Mucosa of descending colon (tissue), 3 donors: Measurements from ENCODE around the gene ADAM11. TPM values are rescaled to one million over a fixed set of nuclear protein-coding genes. Genes with fewer than 3 reads are reported as not detected.
A peak's percentile ranks its signal among the peaks of the same experiment; 100 is the strongest.

ENCODE experiments used
- ATAC-seq: fragments of 200-7000 bp; cut with Tn5 transposase; one replicate; pipeline ENCODE4 v1.9.1; 2020; ENCODE audit warnings: mild to moderate bottlenecking, moderate library complexity
- DNase-seq, 3 donors: peaks; one replicate each; pipeline ENCODE4 v3.0.0-alpha.2; 2020
- H3K36me3 ChIP-seq: fragments of 200-600 bp; one replicate; pipeline ENCODE4 v1.8.0; 2021; ENCODE audit warnings: low read depth, mild to moderate bottlenecking
- H3K4me1 ChIP-seq: fragments of 200-600 bp; one replicate; pipeline ENCODE4 v1.8.0; 2021; ENCODE audit warnings: low read depth, mild to moderate bottlenecking
- H3K4me3 ChIP-seq: fragments of 200-600 bp; one replicate; pipeline ENCODE4 v1.8.0; 2021; ENCODE audit warnings: mild to moderate bottlenecking
- H3K9me3 ChIP-seq: fragments of 200-600 bp; one replicate; pipeline ENCODE4 v1.8.0; 2021; ENCODE audit warnings: mild to moderate bottlenecking
- intact Hi-C, 2 donors: fragments of 100-400 bp; cut with DNase I in 1 of 2; cut with micrococcal nuclease in 1 of 2; formaldehyde crosslinking; loops; one replicate each; pipeline versions ENCODE4 v1.11.0 to v1.11.1; 2022; cut with DNase I, micrococcal nuclease
- total RNA-seq, 3 donors: library from RNA; stranded (reverse); fragmentation: NEBNext Ultra II Directional in 2 of 3; extraction: Animal tissue kit (Norgen Biotek cat#: 25700) in 2 of 3; gene quantifications; one replicate each; pipeline versions ENCODE4 v1.2.1 to v1.2.4, GENCODE V29; 2021 to 2023
- TF ChIP-seq, protein P1 (sequence below): fragments of 200-600 bp; IDR thresholded peaks from one replicate; pipeline ENCODE4 v1.8.0; 2022; ENCODE audit warnings: antibody characterized with exemption, mild to moderate bottlenecking
- donor health status: DM: no; HTN: no; CAD: no; lungs with moderate emphysema.
- donor health status: DM: no; HTN: no; CAD: no.
- donor health status: DM: no; HTN: yes; CAD: no.

ADAM11 gene
- total RNA-seq, 3 donors from 2014 or later = 0.17 to 4.7 TPM; not detected in 1

DNA sequence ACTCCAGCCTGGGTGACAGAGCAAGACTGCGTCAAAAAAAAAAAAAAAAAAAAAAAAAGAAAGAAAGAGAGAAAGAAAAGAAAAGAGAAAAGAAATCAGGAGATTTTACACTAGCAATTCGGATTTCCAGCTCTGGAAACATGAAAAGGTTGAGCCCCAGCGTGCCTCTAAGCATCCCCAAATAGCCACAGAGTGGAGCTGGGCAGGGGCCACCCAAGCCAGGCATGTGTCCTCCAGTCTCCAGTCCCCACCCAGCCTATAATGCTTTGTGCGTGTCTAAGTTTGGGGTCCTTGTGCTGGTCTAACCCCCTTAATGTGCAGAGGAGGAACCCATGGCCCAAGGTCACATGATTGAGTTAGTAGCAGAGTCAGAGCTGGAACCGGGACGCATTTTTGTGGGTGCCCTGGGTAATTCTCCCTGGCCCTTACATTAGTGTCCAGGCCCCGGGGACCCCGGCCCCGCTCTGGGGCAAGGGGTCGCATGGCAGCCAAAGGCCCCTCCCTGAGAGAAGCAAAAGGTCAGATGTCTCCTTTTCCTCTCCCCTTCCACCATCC lies 19.9 kb downstream of the ADAM11 start:
- intact Hi-C loops = loop anchor here (5.0 to 10.0 kb wide), 4 partner anchors 49 to 256 kb away; no protein-coding TSS in a partner anchor
- no peaks in the 10 kb centered on the region for H3K36me3 ChIP-seq
- no peak for DNase-seq
- no peak overlapping the region for H3K4me3 ChIP-seq
- no peaks in the 10 kb centered on the region for H3K9me3 ChIP-seq
- peaks cover 22% of the 10 kb centered on the region for H3K4me1 ChIP-seq
- TF ChIP-seq, protein P1, sequence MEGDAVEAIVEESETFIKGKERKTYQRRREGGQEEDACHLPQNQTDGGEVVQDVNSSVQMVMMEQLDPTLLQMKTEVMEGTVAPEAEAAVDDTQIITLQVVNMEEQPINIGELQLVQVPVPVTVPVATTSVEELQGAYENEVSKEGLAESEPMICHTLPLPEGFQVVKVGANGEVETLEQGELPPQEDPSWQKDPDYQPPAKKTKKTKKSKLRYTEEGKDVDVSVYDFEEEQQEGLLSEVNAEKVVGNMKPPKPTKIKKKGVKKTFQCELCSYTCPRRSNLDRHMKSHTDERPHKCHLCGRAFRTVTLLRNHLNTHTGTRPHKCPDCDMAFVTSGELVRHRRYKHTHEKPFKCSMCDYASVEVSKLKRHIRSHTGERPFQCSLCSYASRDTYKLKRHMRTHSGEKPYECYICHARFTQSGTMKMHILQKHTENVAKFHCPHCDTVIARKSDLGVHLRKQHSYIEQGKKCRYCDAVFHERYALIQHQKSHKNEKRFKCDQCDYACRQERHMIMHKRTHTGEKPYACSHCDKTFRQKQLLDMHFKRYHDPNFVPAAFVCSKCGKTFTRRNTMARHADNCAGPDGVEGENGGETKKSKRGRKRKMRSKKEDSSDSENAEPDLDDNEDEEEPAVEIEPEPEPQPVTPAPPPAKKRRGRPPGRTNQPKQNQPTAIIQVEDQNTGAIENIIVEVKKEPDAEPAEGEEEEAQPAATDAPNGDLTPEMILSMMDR = no peak
- ATAC-seq = no peak

DNA sequence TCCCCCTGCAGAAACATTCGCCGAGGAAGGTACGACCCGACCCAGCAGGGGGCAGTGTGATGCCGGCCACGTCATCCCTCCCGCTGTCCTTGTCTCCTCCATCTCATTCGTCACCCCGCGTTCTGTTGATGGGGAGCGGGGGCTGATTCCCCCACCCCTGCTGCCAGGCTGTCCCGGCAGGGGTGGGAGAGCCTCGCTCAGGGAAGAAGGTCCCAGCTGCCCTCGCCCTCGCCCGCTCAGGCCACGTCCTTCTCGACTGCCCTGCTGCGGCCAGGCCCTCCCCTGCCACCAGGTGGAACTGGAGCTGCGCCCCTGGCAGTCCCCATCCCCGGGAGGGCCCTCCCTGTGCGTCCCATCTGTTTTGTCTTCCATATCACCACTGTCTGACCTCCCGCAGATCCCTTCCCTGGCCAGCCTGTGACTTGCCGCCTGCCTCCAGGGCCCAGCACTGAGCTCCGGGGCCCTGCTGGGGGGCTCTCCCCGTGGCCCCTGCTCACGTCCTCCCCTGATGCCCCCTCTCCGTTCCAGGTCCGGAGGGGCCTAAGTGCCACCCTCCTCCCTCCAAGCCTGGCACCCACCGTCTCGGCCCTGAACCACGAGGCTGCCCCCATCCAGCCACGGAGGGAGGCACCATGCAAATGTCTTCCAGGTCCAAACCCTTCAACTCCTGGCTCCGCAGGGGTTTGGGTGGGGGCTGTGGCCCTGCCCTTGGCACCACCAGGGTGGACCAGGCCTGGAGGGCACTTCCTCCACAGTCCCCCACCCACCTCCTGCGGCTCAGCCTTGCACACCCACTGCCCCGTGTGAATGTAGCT lies 20.6 kb downstream of the ADAM11 start:
- TF ChIP-seq, protein P1 = peak; percentile 62
- H3K9me3 ChIP-seq = no peaks in the 10 kb centered on the region
- no peak overlapping the region for H3K4me3 ChIP-seq
- ATAC-seq = peak; percentile 44
- peaks cover 22% of the 10 kb centered on the region for H3K4me1 ChIP-seq
- intact Hi-C loops = loop anchor here (5.0 to 10.0 kb wide), 4 partner anchors 48 to 255 kb away; no protein-coding TSS in a partner anchor
- DNase-seq = peak; percentile 75 to 85 (median 85)
- no peaks in the 10 kb centered on the region for H3K36me3 ChIP-seq

DNA sequence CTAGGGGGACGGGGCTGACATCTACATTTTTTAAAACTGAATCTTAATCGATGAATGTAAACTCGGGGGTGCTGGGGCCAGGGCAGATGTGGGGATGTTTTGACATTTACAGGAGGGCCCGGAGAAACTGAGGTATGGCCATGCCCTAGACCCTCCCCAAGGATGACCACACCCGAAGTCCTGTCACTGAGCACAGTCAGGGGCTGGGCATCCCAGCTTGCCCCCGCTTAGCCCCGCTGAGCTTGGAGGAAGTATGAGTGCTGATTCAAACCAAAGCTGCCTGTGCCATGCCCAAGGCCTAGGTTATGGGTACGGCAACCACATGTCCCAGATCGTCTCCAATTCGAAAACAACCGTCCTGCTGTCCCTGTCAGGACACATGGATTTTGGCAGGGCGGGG lies 21.4 kb downstream of the ADAM11 start:
- ATAC-seq (no peak), DNase-seq (peak in 1 of 3 donors; percentile 34)
- intact Hi-C loops = no loop called here
- H3K9me3 ChIP-seq = no peaks in the 10 kb centered on the region
- TF ChIP-seq, protein P1 = no peak
- H3K36me3 ChIP-seq = no peaks in the 10 kb centered on the region
- no peak overlapping the region for H3K4me3 ChIP-seq
- peaks cover 15% of the 10 kb centered on the region for H3K4me1 ChIP-seq

DNA sequence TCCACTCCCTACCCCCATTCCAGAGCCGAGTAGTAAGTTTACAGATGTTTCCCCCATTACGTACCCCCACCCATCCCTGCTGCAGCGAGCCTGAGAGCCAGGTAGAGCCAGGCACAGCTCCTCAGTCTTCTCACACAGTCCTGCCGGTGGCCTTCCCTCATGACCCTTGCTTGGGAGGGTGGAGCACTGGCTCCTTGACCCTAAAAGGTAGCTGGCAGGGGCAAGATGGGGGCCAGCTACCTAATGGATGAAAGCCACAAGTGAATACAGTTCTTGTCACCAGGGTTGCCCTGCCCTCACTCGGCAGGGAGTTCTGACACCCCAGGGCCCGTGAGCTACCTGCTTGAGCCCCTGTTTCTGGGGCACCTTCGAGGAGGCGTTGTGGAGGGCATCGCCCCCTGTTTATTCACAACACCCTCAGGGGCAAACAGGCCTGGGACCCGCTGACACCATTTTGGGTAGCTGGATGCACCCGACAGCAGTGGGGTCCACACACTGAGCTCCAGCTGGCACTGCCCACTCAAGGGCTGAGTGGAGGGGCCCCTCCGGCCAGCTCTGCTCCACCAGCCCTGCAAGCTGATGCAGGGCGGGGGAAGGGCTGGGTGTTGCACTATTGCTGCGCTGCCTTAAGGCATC lies 22.2 kb downstream of the ADAM11 start:
- TF ChIP-seq, protein P1 = no peak

DNA sequence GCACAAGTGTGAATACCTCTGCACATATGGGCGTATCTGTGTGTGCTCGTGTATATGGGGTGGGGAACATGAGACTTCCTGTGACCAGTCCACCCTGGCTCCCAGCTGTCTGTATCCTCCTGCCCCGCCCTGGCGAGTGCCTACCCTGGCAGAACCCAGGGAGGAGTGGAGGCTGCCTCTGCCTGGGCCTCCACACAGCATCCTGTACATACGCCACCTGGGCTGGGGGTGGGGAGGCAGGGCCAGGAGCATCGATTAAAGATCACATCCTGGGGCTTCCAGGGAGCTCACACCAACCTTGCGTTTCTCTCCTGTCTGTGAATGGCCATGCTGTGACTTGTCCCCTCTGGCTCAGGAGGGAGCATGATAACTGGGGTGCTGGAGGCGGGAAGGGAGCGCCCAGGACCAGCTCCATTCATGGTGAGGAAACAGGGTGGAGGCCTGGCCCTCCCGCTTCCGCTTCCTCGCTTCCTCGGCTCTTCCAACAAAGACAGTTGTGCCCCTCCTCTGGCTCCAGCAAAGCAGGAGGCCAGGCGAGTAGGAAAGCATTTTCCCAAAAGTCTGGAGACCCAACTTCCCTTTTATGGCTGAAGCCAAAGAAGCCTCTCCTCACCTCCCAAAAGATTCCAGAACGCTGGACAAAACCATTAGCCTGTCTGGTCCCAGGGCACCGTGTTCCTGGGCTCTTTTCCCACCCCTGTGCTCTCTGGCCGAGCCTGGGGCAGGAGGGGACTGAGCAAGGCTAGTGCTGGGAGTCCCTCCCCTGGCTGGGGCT lies 22.9 kb downstream of the ADAM11 start:
- Histone ChIP-seq H3K9me3 (no peaks in the 10 kb centered on the region), H3K4me1 (peaks cover 8% of the 10 kb centered on the region), H3K4me3 (no peak overlapping the region), H3K36me3 (no peaks in the 10 kb centered on the region)
- TF ChIP-seq, protein P1 = no peak
- ATAC-seq (no peak), DNase-seq (peak in 1 of 3 donors; percentile 41)
- intact Hi-C loops = no loop called here

More for the DNA sequence above, 22.2 kb downstream of the ADAM11 start:
- DNase-seq = peak in 1 of 3 donors; percentile 36
- intact Hi-C loops = no loop called here
- no peaks in the 10 kb centered on the region for H3K9me3 ChIP-seq
- H3K36me3 ChIP-seq = no peaks in the 10 kb centered on the region
- ATAC-seq = no peak
- peaks cover 13% of the 10 kb centered on the region for H3K4me1 ChIP-seq
- H3K4me3 ChIP-seq = no peak overlapping the region
